HepG2 (cell line): Measurements from ENCODE around the gene MYCBPAP. TPM values are rescaled to one million over a fixed set of nuclear protein-coding genes. Genes with fewer than 3 reads are reported as not detected.

Experiments used
- ATAC-seq: fragments of 200-7000 bp; cut with Tn5 transposase; 3 replicates; pipeline ENCODE4 v1.9.1; 2020; ENCODE audit warnings: mild to moderate bottlenecking, moderate library complexity
- BruUV-seq: library from RNA; stranded (reverse); fragments of 400-500 nt; replicated peaks from 2 replicates; lab custom pipeline; 2021; lab: Mats Ljungman, UMichigan
- CTCF ChIA-PET: fragments of 300-600 bp; formaldehyde crosslinking; extraction: SDS; loops from one replicate; lab custom pipeline; 2021; ENCODE audit warnings: low total read pairs, inconsistent platforms, low intra/inter-chr PET ratio; lab: Yijun Ruan, JAX
- POLR2A ChIA-PET: fragments of 350-600 bp; sonication (Branson Sonifier 250); formaldehyde crosslinking; loops from one replicate; lab custom pipeline; 2020; ENCODE audit warnings: antibody characterized with exemption, inconsistent platforms; lab: Yijun Ruan, JAX
- DNase-seq: peaks from one replicate; pipeline ENCODE4 v3.0.0-alpha.2; 2015; ENCODE audit warnings: low spot score
- FAIRE-seq: peaks from 3 replicates; lab custom pipeline; 2011; peaks lifted over from hg19 to GRCh38; lab: Jason Lieb, UNC
- H2AFZ ChIP-seq: one replicate; pipeline ENCODE4 v1.6.1; 2011; ENCODE audit warnings: low read length, inconsistent platforms
- H3K27ac ChIP-seq: fragments of 300-600 bp; 3 replicates; pipeline ENCODE4 v1.8.0; 2011; ENCODE audit warnings: mixed run types, mild to moderate bottlenecking, mixed read lengths, low read length, inconsistent platforms; ENCODE audit not compliant: insufficient read depth; ENCODE audit errors: extremely low read length
- H3K27me3 ChIP-seq, 2 experiments: fragments of 200-600 bp in 1 of 2; 2 replicates in 1 of 2; 3 replicates in 1 of 2; pipeline versions ENCODE4 v1.6.0 to v1.8.0; 2011; ENCODE audit warnings: low read length in 2 of 2, mild to moderate bottlenecking in 2 of 2, moderate library complexity in 2 of 2, inconsistent platforms in 1 of 2; ENCODE audit not compliant: insufficient read depth in 2 of 2, control insufficient read depth in 1 of 2
- H3K36me3 ChIP-seq, 2 experiments: fragments of 200-600 bp in 1 of 2; replicated peaks in 1 of 2; 2 replicates in 1 of 2; 3 replicates in 1 of 2; pipeline versions ENCODE4 v1.5.1 to v1.8.0; 2011; ENCODE audit warnings: low read length in 2 of 2, inconsistent platforms in 1 of 2; ENCODE audit not compliant: insufficient read depth in 2 of 2, control insufficient read depth in 1 of 2
- H3K4me1 ChIP-seq: 2 replicates; pipeline ENCODE4 v1.5.1; 2012; ENCODE audit warnings: low read length, inconsistent platforms; ENCODE audit not compliant: insufficient read depth
- H3K4me2 ChIP-seq: 2 replicates; pipeline ENCODE4 v1.6.0; 2011; ENCODE audit warnings: low read depth, low read length, inconsistent platforms
- H3K4me3 ChIP-seq, 3 experiments: fragments of 200-600 bp in 1 of 3; sonication (generic), shearing (Covaris generic) in 1 of 3; replicated peaks in 1 of 3; 2 replicates each; pipeline ENCODE4 v1.5.1; 2011 to 2016; ENCODE audit warnings: low read length in 3 of 3, inconsistent platforms in 2 of 3, low read depth in 2 of 3, mild to moderate bottlenecking in 2 of 3, control low read depth in 1 of 3, mixed read lengths in 1 of 3; ENCODE audit not compliant: insufficient read depth in 1 of 3
- H3K79me2 ChIP-seq: one replicate; pipeline ENCODE4 v1.6.1; 2011; ENCODE audit warnings: low read length, inconsistent platforms; ENCODE audit not compliant: insufficient read depth
- H3K9ac ChIP-seq: 2 replicates; pipeline ENCODE4 v1.6.0; 2011; ENCODE audit warnings: mild to moderate bottlenecking, low read depth, low read length, inconsistent platforms; ENCODE audit not compliant: insufficient read depth
- H3K9me3 ChIP-seq: 2 replicates; pipeline ENCODE4 v1.5.1; 2012; ENCODE audit warnings: mild to moderate bottlenecking, low read length
- H4K20me1 ChIP-seq: 2 replicates; pipeline ENCODE4 v1.6.0; 2011; ENCODE audit warnings: inconsistent platforms, mild to moderate bottlenecking, low read length, moderate library complexity; ENCODE audit not compliant: insufficient read depth
- BATF2 ChIP-seq: sonication (generic); formaldehyde crosslinking; IDR thresholded peaks from 2 replicates; pipeline ENCODE4 v1.8.0; 2022; ENCODE audit warnings: mild to moderate bottlenecking, missing genetic modification reagents, moderate library complexity
- BCLAF1 ChIP-seq: fragments of 450-650 bp; IDR thresholded peaks from 2 replicates; pipeline ENCODE4 v1.6.1; 2017; ENCODE audit warnings: mild to moderate bottlenecking
- KLF6 ChIP-seq: IDR thresholded peaks from 2 replicates; pipeline ENCODE4 v1.8.0; 2016; ENCODE audit warnings: missing biosample characterization, missing genetic modification reagents
- NR2F6 ChIP-seq, 2 experiments: IDR thresholded peaks; 2 replicates each; pipeline ENCODE4 v1.6.1; 2016; ENCODE audit warnings: antibody characterized with exemption in 1 of 2, mild to moderate bottlenecking in 1 of 2
- SIX1 ChIP-seq: sonication (generic); formaldehyde crosslinking; IDR thresholded peaks from 2 replicates; pipeline ENCODE4 v1.4.0; 2020; ENCODE audit warnings: missing genetic modification reagents, borderline replicate concordance
- WIZ ChIP-seq: sonication (generic); formaldehyde crosslinking; IDR thresholded peaks from 2 replicates; pipeline ENCODE4 v1.5.1; 2020; ENCODE audit warnings: mild to moderate bottlenecking, missing genetic modification reagents
- ZBTB25 ChIP-seq: IDR thresholded peaks from 2 replicates; pipeline ENCODE4 v1.6.1; 2018; ENCODE audit warnings: missing genetic modification reagents
- ZIK1 ChIP-seq: sonication (generic); formaldehyde crosslinking; IDR thresholded peaks from 2 replicates; pipeline ENCODE4 v1.5.0; 2020; ENCODE audit warnings: mild to moderate bottlenecking, low read depth, missing genetic modification reagents, borderline replicate concordance
- ZMYM4 ChIP-seq: sonication (generic); formaldehyde crosslinking; IDR thresholded peaks from 2 replicates; pipeline ENCODE4 v1.8.1; 2023; ENCODE audit warnings: mild to moderate bottlenecking, missing genetic modification reagents
- ZNF317 ChIP-seq: sonication (generic); formaldehyde crosslinking; IDR thresholded peaks from 2 replicates; pipeline ENCODE4 v1.5.0; 2020; ENCODE audit warnings: mild to moderate bottlenecking, missing genetic modification reagents
- ZNF337 ChIP-seq: sonication (generic); formaldehyde crosslinking; IDR thresholded peaks from 2 replicates; pipeline ENCODE4 v1.5.1; 2020; ENCODE audit warnings: missing genetic modification reagents, low read depth, mild to moderate bottlenecking, borderline replicate concordance
- ZNF460 ChIP-seq: sonication (generic); formaldehyde crosslinking; IDR thresholded peaks from 2 replicates; pipeline ENCODE4 v1.5.1; 2020; ENCODE audit warnings: missing genetic modification reagents, mild to moderate bottlenecking, borderline replicate concordance
- ZNF547 ChIP-seq: sonication (generic); formaldehyde crosslinking; IDR thresholded peaks from 2 replicates; pipeline ENCODE4 v1.5.1; 2020; ENCODE audit warnings: mild to moderate bottlenecking, missing genetic modification reagents
- ZNF773 ChIP-seq: sonication (generic); formaldehyde crosslinking; IDR thresholded peaks from 2 replicates; pipeline ENCODE4 v1.4.0; 2020; ENCODE audit warnings: missing genetic modification reagents, borderline replicate concordance
- ZXDC ChIP-seq: sonication (generic); formaldehyde crosslinking; IDR thresholded peaks from 2 replicates; pipeline ENCODE4 v1.5.0; 2020; ENCODE audit warnings: mild to moderate bottlenecking, missing genetic modification reagents
- in situ Hi-C: cut with HindIII; loops from 2 replicates; pipeline ENCODE4 v1.10.0; 2017; ENCODE audit warnings: low pct_unique_long_range_greater_than_20kb; ENCODE audit not compliant: extremely low pct_ligation_motif_present
- intact Hi-C: fragments of 100-400 bp; cut with micrococcal nuclease; formaldehyde crosslinking; loops from one replicate; pipeline ENCODE4 v1.10.0; 2022; ENCODE audit not compliant: unreplicated experiment
- polyA plus RNA-seq, 8 experiments: library from polyadenylated mRNA; depleted of rRNA in 3 of 8; stranded (reverse) in 7 of 8; unstranded in 1 of 8; fragments of >200 nt; fragmentation: Illumina TruSeq in 4 of 8; extraction: Trizol in 4 of 8; gene quantifications; 2 replicates each; pipeline versions ENCODE4 v1.2.1 to v1.2.3, GENCODE V29; 2011 to 2016; ENCODE audit warnings: low read depth in 4 of 8, missing spikeins in 1 of 8, mixed read lengths in 1 of 8; ENCODE audit not compliant: insufficient read depth in 1 of 8
- total RNA-seq, 5 experiments: library from RNA; depleted of rRNA; stranded (reverse); fragments of >200 nt; fragmentation: Illumina TruSeq; extraction: Trizol; gene quantifications; 2 replicates each; pipeline ENCODE4 v1.2.3, GENCODE V29; 2016; ENCODE audit warnings: low read depth in 1 of 5

Gene MYCBPAP
- total and polyA plus RNA-seq, 2 of the 13 experiments (the other 11 are each of a cell fraction or from before 2014, with no cell fraction given): 0.22 to 0.24 TPM

GRCh38 chr17:50499270-50499669 is 9.0 kb upstream of the MYCBPAP start:
- TF ChIP-seq ZNF317 (no peak), ZXDC (no peak), ZNF460 (CRISPR knock-in tag) (no peak), ZBTB25 (CRISPR knock-in tag) (no peak), ZNF547 (no peak), KLF6 (CRISPR knock-in tag) (no peak), BATF2 (CRISPR knock-in tag) (no peak), NR2F6 (IDR thresholded peaks at IDR 0.05) (no peak), NR2F6 (CRISPR knock-in tag; IDR thresholded peaks at IDR 0.05) (no peak), SIX1 (no peak), ZMYM4 (no peak), BCLAF1 (no peak), ZNF337 (CRISPR knock-in tag) (no peak), ZNF773 (CRISPR knock-in tag) (no peak), ZIK1 (CRISPR knock-in tag) (no peak), WIZ (CRISPR knock-in tag) (no peak)
- TF ChIP-seq, all 625 proteins: peak for 0
- no TSS peak for BruUV-seq
- Histone ChIP-seq H3K79me2 (no peaks in the 10 kb centered on the region), H3K4me3 (no peak overlapping the region), H3K27ac (no peak overlapping the region), H3K4me1 (peaks cover 24% of the 10 kb centered on the region), H3K36me3 (no peaks in the 10 kb centered on the region), H3K9me3 (no peaks in the 10 kb centered on the region), H3K27me3 (no peaks in the 10 kb centered on the region; a peak in 4 of 5 replicates), H3K4me2 (no peak overlapping the region), H3K9ac (no peak overlapping the region), H4K20me1 (no peaks in the 10 kb centered on the region), H2AFZ (no peak overlapping the region)
- intact Hi-C loops: no loop called here
- no peak for ATAC-seq
- in situ Hi-C loops: no loop called here
- DNase-seq: no peak
- FAIRE-seq: no peak
- CTCF ChIA-PET: no interaction called here
- POLR2A ChIA-PET: no interaction called here
